OCI-LY1 (cell line): Measurements from ENCODE around the gene ROR1.

Experiments used
- H2AFZ ChIP-seq: fragments of 200-600 bp; sonication (generic), shearing (Covaris generic); 2 replicates; pipeline ENCODE4 v1.6.0; 2014; ENCODE audit warnings: antibody characterized with exemption, mild to moderate bottlenecking, low read length
- H3F3A ChIP-seq: fragments of 200-600 bp; sonication (generic), shearing (Covaris generic); 2 replicates; pipeline ENCODE4 v1.6.0; 2014; ENCODE audit warnings: mild to moderate bottlenecking, antibody characterized with exemption, low read length, moderate library complexity; ENCODE audit not compliant: insufficient read depth
- H3K27ac ChIP-seq: fragments of 200-600 bp; sonication (generic); 2 replicates; pipeline ENCODE4 v1.5.1; 2014; ENCODE audit warnings: low read length, mixed run types, mild to moderate bottlenecking, low read depth; ENCODE audit not compliant: poor library complexity, severe bottlenecking
- H3K27me3 ChIP-seq: fragments of 200-600 bp; sonication (generic); 2 replicates; pipeline ENCODE4 v1.6.0; 2014; ENCODE audit warnings: antibody characterized with exemption, mild to moderate bottlenecking, low read length, moderate library complexity; ENCODE audit not compliant: insufficient read depth
- H3K36me3 ChIP-seq: fragments of 200-600 bp; sonication (generic); 2 replicates; pipeline ENCODE4 v1.6.1; 2014; ENCODE audit warnings: mild to moderate bottlenecking, antibody characterized with exemption, low read length, moderate library complexity, mixed read lengths; ENCODE audit not compliant: insufficient read depth
- H3K4me1 ChIP-seq: fragments of 200-600 bp; sonication (generic); 2 replicates; pipeline ENCODE4 v1.5.1; 2014; ENCODE audit warnings: mild to moderate bottlenecking, low read length, moderate library complexity; ENCODE audit not compliant: insufficient read depth, severe bottlenecking
- H3K4me2 ChIP-seq: fragments of 200-600 bp; sonication (generic), shearing (Covaris generic); 2 replicates; pipeline ENCODE4 v1.6.1; 2014; ENCODE audit warnings: low read length
- H3K4me3 ChIP-seq: fragments of 200-600 bp; sonication (generic); 2 replicates; pipeline ENCODE4 v1.5.1; 2014; ENCODE audit warnings: low read length, low read depth, mild to moderate bottlenecking, mixed read lengths; ENCODE audit not compliant: poor library complexity, severe bottlenecking
- H3K79me2 ChIP-seq: fragments of 200-600 bp; shearing (Covaris generic); 2 replicates; pipeline ENCODE4 v1.6.1; 2016; ENCODE audit warnings: mixed run types, low read length, mixed read lengths; ENCODE audit not compliant: insufficient read depth
- H3K9ac ChIP-seq: fragments of 200-600 bp; sonication (generic), shearing (Covaris generic); 2 replicates; pipeline ENCODE4 v1.6.1; 2014; ENCODE audit warnings: mild to moderate bottlenecking, low read length, mixed read lengths
- H3K9me2 ChIP-seq: fragments of 200-600 bp; sonication (generic), shearing (Covaris generic); 2 replicates; pipeline ENCODE4 v1.6.1; 2014; ENCODE audit warnings: low read depth, mild to moderate bottlenecking, low read length, mixed read lengths
- H3K9me3 ChIP-seq: fragments of 200-600 bp; shearing (Covaris generic); 2 replicates; pipeline ENCODE4 v1.6.1; 2014; ENCODE audit warnings: low read length, mixed read lengths
- H4K20me1 ChIP-seq: fragments of 200-600 bp; sonication (generic), shearing (Covaris generic); 2 replicates; pipeline ENCODE4 v1.6.0; 2016; ENCODE audit warnings: mild to moderate bottlenecking, low read length; ENCODE audit not compliant: insufficient read depth
- CTCF ChIP-seq: fragments of 200-600 bp; sonication (generic), shearing (Covaris generic); IDR thresholded peaks from 2 replicates; pipeline ENCODE4 v1.5.1; 2017; ENCODE audit warnings: mild to moderate bottlenecking, antibody characterized with exemption, low read length, moderate library complexity, mixed read lengths
- EZH2 ChIP-seq: fragments of 200-600 bp; sonication (generic), shearing (Covaris generic); IDR thresholded peaks from 2 replicates; pipeline ENCODE4 v1.8.0; 2017; ENCODE audit warnings: borderline replicate concordance, mixed run types, mild to moderate bottlenecking, antibody characterized with exemption, low read length, moderate library complexity, mixed read lengths

ROR1 gene

DNA sequence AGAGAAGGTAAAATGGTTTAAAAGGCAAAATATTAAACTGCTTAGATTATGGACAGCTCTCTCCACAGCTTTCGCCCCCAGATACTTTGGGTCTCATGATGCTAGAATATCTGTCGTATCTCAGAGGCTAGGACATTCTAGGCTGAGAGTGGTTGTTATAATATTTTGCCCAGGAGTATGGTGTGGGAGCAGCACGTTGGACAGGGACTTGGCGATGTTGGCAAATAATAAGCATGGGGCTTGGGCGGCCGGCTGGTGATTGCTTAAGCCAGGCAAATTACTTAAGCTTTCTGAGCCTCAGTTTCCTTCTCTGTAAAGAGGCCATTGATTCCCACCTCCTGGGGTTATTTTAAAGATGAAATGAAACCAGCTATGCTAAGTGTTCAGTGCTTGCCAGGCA lies 133.2 kb downstream of the ROR1 start:
- no peak overlapping the region for H3K9ac ChIP-seq
- H3K9me2 ChIP-seq, result no peaks in the 10 kb centered on the region
- no peaks in the 10 kb centered on the region for H3K4me1 ChIP-seq
- H3K36me3 ChIP-seq, result no peaks in the 10 kb centered on the region
- no peaks in the 10 kb centered on the region for H3K27me3 ChIP-seq
- no peak overlapping the region for H3K27ac ChIP-seq
- H4K20me1 ChIP-seq, result no peaks in the 10 kb centered on the region
- no peak overlapping the region for H2AFZ ChIP-seq
- no peaks in the 10 kb centered on the region for H3K79me2 ChIP-seq
- no peak overlapping the region for H3K4me2 ChIP-seq
- TF ChIP-seq EZH2 (no peak), CTCF (no peak)
- no peaks in the 10 kb centered on the region for H3F3A ChIP-seq
- H3K9me3 ChIP-seq, result no peaks in the 10 kb centered on the region
- H3K4me3 ChIP-seq, result no peak overlapping the region

DNA sequence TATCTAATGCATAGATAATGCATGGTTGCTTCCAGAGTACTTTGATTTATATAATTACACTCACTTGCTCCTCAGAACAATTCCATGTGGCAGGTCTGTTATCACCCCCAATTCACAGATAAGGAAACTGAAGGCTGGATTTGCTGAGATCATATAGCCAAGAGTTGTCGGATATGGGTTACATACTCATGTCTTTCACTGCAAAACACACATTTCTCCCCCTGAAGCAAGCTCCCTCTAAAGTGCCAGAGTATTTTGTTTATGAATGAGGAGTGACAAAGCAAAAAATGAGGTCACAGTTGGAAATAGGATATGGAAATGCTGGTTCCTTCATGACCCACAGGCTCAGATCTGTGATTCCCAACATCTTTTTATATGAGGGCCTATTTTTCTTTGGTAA lies 134.2 kb downstream of the ROR1 start:
- H3K4me1 ChIP-seq, result no peaks in the 10 kb centered on the region
- no peak overlapping the region for H3K4me2 ChIP-seq
- no peaks in the 10 kb centered on the region for H3K9me2 ChIP-seq
- no peaks in the 10 kb centered on the region for H3K36me3 ChIP-seq
- TF ChIP-seq CTCF (no peak), EZH2 (no peak)
- no peaks in the 10 kb centered on the region for H3K79me2 ChIP-seq
- no peaks in the 10 kb centered on the region for H3F3A ChIP-seq
- H4K20me1 ChIP-seq, result no peaks in the 10 kb centered on the region
- no peak overlapping the region for H3K27ac ChIP-seq
- H3K9me3 ChIP-seq, result no peaks in the 10 kb centered on the region
- no peak overlapping the region for H2AFZ ChIP-seq
- no peak overlapping the region for H3K4me3 ChIP-seq
- no peaks in the 10 kb centered on the region for H3K27me3 ChIP-seq
- H3K9ac ChIP-seq, result no peak overlapping the region

DNA sequence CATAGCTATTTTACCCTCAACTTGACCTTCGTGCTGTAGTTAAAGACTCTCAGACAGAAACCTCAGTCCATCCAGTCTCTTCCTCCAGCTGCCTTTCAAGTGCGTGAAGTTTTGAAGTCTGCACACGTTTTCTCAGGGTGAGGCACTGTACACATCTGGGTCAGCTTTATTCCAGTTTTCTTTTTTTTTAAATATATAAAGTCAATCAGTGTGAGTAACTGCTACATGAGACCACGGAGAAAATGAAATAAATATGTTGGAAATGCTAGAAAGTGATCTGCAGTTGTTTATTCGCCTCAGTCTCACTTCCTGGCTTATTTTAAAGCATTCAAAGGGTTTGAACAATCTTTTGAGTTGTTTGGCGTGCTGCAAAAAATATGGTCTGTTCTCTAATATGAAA lies 135.7 kb downstream of the ROR1 start:
- no peak overlapping the region for H3K4me2 ChIP-seq
- TF ChIP-seq EZH2 (no peak), CTCF (no peak)
- H4K20me1 ChIP-seq, result no peaks in the 10 kb centered on the region
- no peaks in the 10 kb centered on the region for H3F3A ChIP-seq
- no peak overlapping the region for H2AFZ ChIP-seq
- no peaks in the 10 kb centered on the region for H3K79me2 ChIP-seq
- H3K4me1 ChIP-seq, result no peaks in the 10 kb centered on the region
- no peaks in the 10 kb centered on the region for H3K36me3 ChIP-seq
- H3K9me2 ChIP-seq, result no peaks in the 10 kb centered on the region
- no peak overlapping the region for H3K27ac ChIP-seq
- H3K4me3 ChIP-seq, result no peak overlapping the region
- H3K9ac ChIP-seq, result no peak overlapping the region
- no peaks in the 10 kb centered on the region for H3K27me3 ChIP-seq
- no peaks in the 10 kb centered on the region for H3K9me3 ChIP-seq
